Coronary artery (tissue), 2 donors: ENCODE data around the gene PHRF1.

Experiments used
- DNase-seq: peaks from one replicate; pipeline ENCODE4 v3.0.0-alpha.2; 2017; ENCODE audit warnings: low spot score
- H3K27ac ChIP-seq, 2 donors: fragments of 200-600 bp; sonication (generic); one replicate each; pipeline ENCODE4 v1.5.1; 2016 to 2019
- H3K4me3 ChIP-seq: fragments of 200-600 bp; sonication (generic); 2 replicates; pipeline ENCODE4 v1.5.1; 2016; ENCODE audit warnings: mild to moderate bottlenecking, moderate library complexity
- TF ChIP-seq, protein P1 (sequence below): fragments of 200-600 bp; sonication (generic); IDR thresholded peaks from one replicate; pipeline ENCODE4 v1.5.1; 2019; ENCODE audit warnings: antibody characterized with exemption

Gene PHRF1, protein sequence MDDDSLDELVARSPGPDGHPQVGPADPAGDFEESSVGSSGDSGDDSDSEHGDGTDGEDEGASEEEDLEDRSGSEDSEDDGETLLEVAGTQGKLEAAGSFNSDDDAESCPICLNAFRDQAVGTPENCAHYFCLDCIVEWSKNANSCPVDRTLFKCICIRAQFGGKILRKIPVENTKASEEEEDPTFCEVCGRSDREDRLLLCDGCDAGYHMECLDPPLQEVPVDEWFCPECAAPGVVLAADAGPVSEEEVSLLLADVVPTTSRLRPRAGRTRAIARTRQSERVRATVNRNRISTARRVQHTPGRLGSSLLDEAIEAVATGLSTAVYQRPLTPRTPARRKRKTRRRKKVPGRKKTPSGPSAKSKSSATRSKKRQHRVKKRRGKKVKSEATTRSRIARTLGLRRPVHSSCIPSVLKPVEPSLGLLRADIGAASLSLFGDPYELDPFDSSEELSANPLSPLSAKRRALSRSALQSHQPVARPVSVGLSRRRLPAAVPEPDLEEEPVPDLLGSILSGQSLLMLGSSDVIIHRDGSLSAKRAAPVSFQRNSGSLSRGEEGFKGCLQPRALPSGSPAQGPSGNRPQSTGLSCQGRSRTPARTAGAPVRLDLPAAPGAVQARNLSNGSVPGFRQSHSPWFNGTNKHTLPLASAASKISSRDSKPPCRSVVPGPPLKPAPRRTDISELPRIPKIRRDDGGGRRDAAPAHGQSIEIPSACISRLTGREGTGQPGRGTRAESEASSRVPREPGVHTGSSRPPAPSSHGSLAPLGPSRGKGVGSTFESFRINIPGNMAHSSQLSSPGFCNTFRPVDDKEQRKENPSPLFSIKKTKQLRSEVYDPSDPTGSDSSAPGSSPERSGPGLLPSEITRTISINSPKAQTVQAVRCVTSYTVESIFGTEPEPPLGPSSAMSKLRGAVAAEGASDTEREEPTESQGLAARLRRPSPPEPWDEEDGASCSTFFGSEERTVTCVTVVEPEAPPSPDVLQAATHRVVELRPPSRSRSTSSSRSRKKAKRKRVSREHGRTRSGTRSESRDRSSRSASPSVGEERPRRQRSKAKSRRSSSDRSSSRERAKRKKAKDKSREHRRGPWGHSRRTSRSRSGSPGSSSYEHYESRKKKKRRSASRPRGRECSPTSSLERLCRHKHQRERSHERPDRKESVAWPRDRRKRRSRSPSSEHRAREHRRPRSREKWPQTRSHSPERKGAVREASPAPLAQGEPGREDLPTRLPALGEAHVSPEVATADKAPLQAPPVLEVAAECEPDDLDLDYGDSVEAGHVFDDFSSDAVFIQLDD (N-terminal part only)

DNA sequence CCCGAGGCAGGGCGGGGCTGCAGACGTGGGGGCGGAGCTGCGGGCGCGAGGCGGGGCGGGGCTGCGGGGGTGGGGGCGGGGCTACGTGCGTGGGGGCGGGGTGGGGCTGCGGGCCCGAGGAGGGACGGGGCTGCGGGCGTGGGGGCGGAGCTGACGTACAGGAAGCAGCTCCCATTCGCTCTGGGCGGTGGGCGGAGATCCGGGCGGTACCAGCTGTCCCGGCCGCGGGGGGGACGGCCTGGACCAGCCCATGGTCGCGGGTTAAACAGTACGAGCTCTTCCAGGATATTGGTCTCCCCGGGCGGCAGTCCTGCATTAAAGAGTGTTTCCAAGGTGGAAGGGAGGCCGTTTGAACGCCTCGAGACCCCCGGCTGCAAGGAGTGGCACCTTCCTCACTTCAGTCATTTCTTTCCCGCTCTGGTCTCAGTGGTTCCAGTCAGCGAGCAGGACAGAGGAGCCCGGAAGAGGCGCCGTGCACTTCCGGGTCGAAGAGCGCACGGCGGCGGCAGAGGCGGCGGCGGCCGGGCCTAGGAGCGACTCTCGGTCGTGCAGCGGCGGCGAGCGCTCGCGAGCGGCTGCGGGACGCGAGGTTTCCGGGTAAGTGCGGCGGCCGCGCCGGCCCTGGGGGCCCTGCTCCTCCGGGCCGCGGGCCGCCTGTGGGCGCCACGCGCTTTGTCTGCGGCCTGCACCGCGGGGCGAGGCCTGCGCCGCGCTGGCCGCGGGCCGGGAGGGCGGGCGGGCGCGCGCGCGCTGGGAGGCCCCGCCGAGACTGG lies at the start of gene PHRF1:
TSS of gene PHRF1 (plus strand) at position 475 of the 773 bp plus-strand sequence. CDS start 5,043 bp downstream, outside the sequence.
- peak within 1 kb of the TSS; percentile 57 to 93 for H3K27ac ChIP-seq
- TF ChIP-seq, protein P1, sequence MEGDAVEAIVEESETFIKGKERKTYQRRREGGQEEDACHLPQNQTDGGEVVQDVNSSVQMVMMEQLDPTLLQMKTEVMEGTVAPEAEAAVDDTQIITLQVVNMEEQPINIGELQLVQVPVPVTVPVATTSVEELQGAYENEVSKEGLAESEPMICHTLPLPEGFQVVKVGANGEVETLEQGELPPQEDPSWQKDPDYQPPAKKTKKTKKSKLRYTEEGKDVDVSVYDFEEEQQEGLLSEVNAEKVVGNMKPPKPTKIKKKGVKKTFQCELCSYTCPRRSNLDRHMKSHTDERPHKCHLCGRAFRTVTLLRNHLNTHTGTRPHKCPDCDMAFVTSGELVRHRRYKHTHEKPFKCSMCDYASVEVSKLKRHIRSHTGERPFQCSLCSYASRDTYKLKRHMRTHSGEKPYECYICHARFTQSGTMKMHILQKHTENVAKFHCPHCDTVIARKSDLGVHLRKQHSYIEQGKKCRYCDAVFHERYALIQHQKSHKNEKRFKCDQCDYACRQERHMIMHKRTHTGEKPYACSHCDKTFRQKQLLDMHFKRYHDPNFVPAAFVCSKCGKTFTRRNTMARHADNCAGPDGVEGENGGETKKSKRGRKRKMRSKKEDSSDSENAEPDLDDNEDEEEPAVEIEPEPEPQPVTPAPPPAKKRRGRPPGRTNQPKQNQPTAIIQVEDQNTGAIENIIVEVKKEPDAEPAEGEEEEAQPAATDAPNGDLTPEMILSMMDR, result no peak
- H3K4me3 ChIP-seq, result peak within 1 kb of the TSS; percentile 85
- peak; percentile 97 for DNase-seq

DNA sequence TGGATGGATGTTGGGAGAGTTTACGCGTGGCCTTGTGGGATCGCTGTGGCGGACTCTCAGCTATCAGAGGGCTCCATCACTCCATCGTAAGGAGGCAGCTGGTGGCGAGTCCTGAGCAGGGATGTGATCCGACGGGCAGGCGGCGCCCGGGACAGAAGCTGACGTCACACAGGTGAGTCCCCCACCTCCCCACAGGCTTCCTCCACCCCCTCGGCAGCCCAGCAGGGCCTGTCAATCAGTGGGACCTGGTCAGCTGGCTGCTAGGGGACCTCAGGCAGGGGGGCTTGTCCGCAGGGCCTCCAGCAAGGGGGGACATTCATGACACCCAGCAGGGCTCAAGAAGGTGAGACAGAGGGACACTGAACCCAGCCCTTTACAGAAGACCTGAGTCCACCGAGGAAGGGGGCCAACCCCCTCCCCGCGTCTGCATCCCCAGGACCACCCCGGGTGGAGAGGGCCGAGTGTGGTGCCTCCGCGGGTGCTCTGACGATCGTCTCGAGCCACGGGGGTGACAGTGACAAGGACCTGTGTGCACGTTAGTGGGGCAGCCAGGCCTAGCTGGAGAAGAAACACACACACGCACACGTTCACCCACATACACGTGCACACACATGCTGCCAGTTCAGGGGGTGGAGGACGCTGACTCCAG lies 48.0 kb upstream of the PHRF1 start:
- H3K27ac ChIP-seq, result no peak overlapping the region
- TF ChIP-seq, protein P1, result no peak
- DNase-seq, result no peak
- no peak overlapping the region for H3K4me3 ChIP-seq

DNA sequence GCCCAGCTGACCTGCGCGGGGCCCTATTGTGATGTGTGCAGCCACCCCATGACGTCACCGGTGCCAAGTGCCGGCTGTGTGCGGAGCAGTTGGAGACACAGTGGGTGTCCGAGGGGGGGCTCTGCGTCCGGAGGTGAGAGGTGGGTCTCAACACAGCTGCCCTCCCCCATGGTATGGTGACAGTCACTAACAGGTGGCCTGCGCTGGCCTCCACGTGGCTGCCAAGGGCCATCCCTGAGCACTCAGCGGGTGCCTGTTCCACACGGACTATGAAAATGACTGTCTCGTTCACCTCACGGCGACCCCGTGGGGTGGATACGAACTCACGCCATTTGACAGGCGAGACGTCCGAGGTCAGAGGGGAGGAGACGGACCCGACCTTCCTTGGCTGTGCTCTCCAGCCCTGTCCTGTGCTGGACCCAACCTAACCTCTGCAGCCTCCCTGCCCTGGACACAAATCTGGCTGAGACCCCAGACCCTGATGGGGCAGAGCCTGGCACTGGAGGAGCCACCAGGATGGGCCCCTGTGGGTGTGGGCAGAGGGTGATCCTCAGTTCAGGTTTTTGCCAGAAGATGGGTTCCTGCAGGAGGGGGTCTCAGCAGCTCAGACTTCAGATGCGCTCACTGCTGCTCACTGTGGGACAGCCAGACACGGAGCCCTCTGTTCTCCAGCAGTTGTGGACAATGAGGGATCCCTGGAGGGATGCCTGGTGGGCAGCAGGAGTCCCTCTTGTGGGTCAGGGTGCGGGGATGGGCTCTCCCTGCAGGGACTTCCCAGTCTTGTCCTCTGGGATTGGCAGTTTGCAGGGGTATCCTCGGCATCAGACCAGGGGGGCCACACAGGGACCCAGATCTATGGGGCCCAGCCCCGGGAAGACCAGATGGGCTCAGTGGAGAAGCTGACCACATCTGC lies 47.2 kb upstream of the PHRF1 start:
- H3K4me3 ChIP-seq, result no peak overlapping the region
- DNase-seq, result no peak
- TF ChIP-seq, protein P1, result no peak
- H3K27ac ChIP-seq, result no peak overlapping the region

DNA sequence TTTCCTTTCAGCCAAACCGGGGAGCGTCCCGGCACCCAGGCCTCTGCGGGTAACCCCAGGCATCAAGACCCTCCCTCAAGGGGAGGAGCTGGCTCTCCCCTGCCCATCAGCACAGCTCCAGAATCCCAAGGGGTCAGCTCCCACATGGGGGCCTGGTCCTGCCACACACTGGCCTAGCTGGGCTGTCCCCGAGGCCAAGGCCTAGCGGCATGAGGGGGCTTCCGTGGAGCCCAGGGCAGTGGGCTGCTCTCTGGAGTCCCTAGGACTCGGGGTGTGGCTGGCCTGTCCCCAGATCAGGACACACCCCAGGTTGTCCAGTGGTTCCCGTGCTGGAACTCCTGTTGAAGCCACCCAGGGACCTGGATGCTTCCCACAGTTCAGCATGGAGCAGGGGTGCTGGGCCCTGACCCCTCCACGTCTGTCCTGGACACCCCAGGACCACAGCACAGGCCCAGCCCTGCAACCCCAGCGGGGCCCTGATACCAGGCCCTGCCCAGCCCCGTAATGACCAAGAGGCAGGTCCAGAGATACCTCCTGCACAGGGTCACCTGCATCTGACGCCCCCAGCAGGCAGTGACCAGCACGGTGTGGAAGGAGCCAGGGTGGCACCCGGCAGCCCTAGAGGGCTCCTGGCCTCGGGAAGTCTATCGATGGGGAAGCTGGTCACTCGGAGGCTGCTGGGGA lies 46.4 kb upstream of the PHRF1 start:
- Histone ChIP-seq H3K4me3 (no peak overlapping the region), H3K27ac (no peak overlapping the region)
- DNase-seq, result no peak
- TF ChIP-seq, protein P1, result no peak

DNA sequence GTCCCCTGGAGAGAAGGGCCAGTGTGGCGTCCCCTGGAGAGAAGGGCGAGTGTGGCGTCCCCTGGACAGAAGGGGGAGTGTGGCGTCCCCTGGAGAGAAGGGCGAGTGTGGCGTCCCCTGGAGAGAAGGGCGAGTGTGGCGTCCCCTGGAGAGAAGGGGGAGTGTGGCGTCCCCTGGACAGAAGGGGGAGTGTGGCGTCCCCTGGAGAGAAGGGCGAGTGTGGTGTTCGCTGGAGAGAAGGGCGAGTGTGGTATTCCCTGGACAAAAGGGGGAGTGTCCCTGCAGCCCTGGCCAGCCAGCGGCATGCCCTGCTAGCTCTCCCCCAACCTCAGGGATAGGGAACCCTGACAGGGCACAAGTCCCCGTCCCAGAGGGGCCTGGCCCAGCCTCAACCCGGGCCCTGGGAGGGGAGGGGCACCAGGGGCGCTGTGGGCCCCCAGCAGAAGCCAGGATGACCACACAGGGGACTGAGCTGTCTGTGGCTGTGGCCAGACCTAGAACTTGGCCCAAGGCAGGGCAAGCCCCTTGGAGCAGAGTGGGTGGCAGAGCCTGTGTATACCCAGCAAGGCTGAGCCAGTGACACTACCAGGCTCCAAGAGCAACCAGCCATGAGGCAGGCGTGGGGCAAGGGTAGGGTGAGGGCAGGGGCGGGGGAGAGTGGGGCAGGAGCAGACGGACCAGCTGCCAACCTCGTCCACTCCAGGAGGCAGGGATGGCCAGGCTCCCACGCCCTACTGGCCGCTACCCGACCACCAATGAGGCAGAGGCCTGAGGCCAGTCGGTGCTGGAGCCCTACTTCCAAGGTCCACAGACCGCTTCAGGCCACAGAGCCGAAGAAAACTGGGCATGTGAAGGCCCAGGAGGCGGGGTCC lies 45.1 kb upstream of the PHRF1 start:
- no peak for DNase-seq
- TF ChIP-seq, protein P1, result no peak
- Histone ChIP-seq H3K4me3 (no peak overlapping the region), H3K27ac (no peak overlapping the region)
